Astrocyte of the cerebellum (primary cell): ENCODE measurements around the gene CBX2.

Experiments used
- DNase-seq: peaks from one replicate; pipeline ENCODE4 v3.0.0-alpha.2; 2011; ENCODE audit warnings: low read depth
- H3K4me3 ChIP-seq: 2 replicates; pipeline ENCODE4 v1.5.1; 2011; ENCODE audit warnings: mild to moderate bottlenecking, low read depth, low read length, moderate library complexity
- CTCF ChIP-seq: IDR thresholded peaks from 2 replicates; pipeline ENCODE4 v1.5.1; 2012; ENCODE audit warnings: low read length, low read depth, moderate library complexity, mild to moderate bottlenecking; ENCODE audit errors: missing control alignments
- in situ Hi-C: cut with HindIII; loops from 2 replicates; pipeline ENCODE4 v1.10.0; 2017; ENCODE audit warnings: low sequenced_read_pairs

The CBX2 gene

GRCh38 chr17:79815836-79816461, 38.0 kb downstream of the CBX2 start:
- no peak overlapping the region for H3K4me3 ChIP-seq
- DNase-seq = no peak
- TF ChIP-seq CTCF = no peak
- in situ Hi-C loops = no loop called here

- no peak overlapping the region for H3K4me3 ChIP-seq
- in situ Hi-C loops = no loop called here
- TF ChIP-seq CTCF = no peak
- no peak for DNase-seq
Measured at GRCh38 chr17:79818026-79818758, 40.2 kb downstream of the CBX2 start.

- no peak overlapping the region for H3K4me3 ChIP-seq
- no peak for TF ChIP-seq CTCF
- in situ Hi-C loops = no loop called here
- DNase-seq = no peak
Measured at GRCh38 chr17:79819085-79819484, 41.1 kb downstream of the CBX2 start.

GRCh38 chr17:79819534-79820276, 41.8 kb downstream of the CBX2 start:
- DNase-seq = no peak
- in situ Hi-C loops = no loop called here
- TF ChIP-seq CTCF = no peak
- H3K4me3 ChIP-seq = no peak overlapping the region

- H3K4me3 ChIP-seq = no peak overlapping the region
- TF ChIP-seq CTCF = no peak
- in situ Hi-C loops = no loop called here
- no peak for DNase-seq
Measured at GRCh38 chr17:79820959-79821330, 43.0 kb downstream of the CBX2 start.

GRCh38 chr17:79821331-79822095, 43.6 kb downstream of the CBX2 start:
- in situ Hi-C loops = no loop called here
- no peak overlapping the region for H3K4me3 ChIP-seq
- no peak for DNase-seq
- TF ChIP-seq CTCF = no peak
